Gastrocnemius medialis (tissue), 4 donors: ENCODE measurements around the gene PSMD1.

Experiments used
- POLR2A ChIP-seq, 2 donors: fragments of 450-650 bp; IDR thresholded peaks; one replicate each; pipeline ENCODE4 v1.6.1; 2017; ENCODE audit warnings: antibody characterized with exemption in 2 of 2, mild to moderate bottlenecking in 2 of 2, moderate library complexity in 2 of 2
- TF ChIP-seq, protein P1 (sequence below), 5 experiments: fragments of 450-650 bp in 3 of 5; fragments of 200-600 bp in 2 of 5; sonication (generic) in 2 of 5; IDR thresholded peaks in 4 of 5; conservative IDR thresholded peaks in 1 of 5; 1 replicate in 4 of 5; 2 replicates in 1 of 5; pipeline ENCODE4 v1.5.1; 2016 to 2019; ENCODE audit warnings: antibody characterized with exemption in 5 of 5, mild to moderate bottlenecking in 3 of 5, moderate library complexity in 3 of 5

DNA sequence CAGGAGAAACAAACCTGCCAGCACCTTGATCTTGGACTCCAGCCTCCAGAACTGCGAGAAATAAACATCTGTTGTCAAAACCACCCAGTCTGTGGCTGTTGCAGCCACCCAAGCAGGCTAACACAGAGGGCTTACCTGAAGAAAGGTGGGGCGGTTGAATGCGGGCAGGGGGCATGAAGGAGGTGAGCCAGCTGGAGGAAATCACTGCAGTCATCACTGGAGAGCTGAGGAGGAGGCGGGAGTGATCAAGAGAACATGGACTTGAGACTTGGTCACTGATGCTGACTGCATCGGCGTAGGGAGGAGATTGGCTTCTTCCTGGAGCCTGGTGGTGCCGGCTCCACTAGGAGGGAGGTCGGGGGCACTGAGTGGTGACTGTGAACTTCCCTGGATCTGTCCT, 127.2 kb downstream of the PSMD1 start:
- no peak for TF ChIP-seq POLR2A (IDR thresholded peaks at IDR 0.05)
- TF ChIP-seq, protein P1, sequence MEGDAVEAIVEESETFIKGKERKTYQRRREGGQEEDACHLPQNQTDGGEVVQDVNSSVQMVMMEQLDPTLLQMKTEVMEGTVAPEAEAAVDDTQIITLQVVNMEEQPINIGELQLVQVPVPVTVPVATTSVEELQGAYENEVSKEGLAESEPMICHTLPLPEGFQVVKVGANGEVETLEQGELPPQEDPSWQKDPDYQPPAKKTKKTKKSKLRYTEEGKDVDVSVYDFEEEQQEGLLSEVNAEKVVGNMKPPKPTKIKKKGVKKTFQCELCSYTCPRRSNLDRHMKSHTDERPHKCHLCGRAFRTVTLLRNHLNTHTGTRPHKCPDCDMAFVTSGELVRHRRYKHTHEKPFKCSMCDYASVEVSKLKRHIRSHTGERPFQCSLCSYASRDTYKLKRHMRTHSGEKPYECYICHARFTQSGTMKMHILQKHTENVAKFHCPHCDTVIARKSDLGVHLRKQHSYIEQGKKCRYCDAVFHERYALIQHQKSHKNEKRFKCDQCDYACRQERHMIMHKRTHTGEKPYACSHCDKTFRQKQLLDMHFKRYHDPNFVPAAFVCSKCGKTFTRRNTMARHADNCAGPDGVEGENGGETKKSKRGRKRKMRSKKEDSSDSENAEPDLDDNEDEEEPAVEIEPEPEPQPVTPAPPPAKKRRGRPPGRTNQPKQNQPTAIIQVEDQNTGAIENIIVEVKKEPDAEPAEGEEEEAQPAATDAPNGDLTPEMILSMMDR (IDR thresholded peaks at IDR 0.05 in 4 of 5, conservative IDR thresholded peaks at IDR 0.05 in 1 of 5): no peak
